Glomerular endothelial cell (primary cell): ENCODE data around the gene HFE. TPM values are rescaled to one million over a fixed set of nuclear protein-coding genes. Genes with fewer than 3 reads are reported as not detected.
"Not testable (repeated sequence)": the region's sequence is repeated elsewhere in the genome, so short reads cannot be mapped to it uniquely, and the experiment has no call there.

Experiments used
- DNase-seq: peaks from one replicate; pipeline ENCODE4 v3.0.0-alpha.2; 2011; ENCODE audit warnings: low read depth, low spot score; ENCODE audit errors: extremely low read depth
- total RNA-seq: library from RNA; depleted of rRNA; stranded (reverse); fragments of >200 nt; gene quantifications from 2 replicates; pipeline ENCODE4 v1.2.3, GENCODE V29; 2015

HFE gene
- total RNA-seq, result 3.4 and 4.7 TPM in 2 replicates

DNA sequence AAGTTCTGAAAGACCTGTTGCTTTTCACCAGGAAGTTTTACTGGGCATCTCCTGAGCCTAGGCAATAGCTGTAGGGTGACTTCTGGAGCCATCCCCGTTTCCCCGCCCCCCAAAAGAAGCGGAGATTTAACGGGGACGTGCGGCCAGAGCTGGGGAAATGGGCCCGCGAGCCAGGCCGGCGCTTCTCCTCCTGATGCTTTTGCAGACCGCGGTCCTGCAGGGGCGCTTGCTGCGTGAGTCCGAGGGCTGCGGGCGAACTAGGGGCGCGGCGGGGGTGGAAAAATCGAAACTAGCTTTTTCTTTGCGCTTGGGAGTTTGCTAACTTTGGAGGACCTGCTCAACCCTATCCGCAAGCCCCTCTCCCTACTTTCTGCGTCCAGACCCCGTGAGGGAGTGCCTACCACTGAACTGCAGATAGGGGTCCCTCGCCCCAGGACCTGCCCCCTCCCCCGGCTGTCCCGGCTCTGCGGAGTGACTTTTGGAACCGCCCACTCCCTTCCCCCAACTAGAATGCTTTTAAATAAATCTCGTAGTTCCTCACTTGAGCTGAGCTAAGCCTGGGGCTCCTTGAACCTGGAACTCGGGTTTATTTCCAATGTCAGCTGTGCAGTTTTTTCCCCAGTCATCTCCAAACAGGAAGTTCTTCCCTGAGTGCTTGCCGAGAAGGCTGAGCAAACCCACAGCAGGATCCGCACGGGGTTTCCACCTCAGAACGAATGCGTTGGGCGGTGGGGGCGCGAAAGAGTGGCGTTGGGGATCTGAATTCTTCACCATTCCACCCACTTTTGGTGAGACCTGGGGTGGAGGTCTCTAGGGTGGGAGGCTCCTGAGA, at the start of gene HFE:
HFE (plus strand) TSS at position 146 of the 832 bp plus-strand sequence; CDS start at position 158, 12 bp downstream.
- DNase-seq, result no peak

DNA sequence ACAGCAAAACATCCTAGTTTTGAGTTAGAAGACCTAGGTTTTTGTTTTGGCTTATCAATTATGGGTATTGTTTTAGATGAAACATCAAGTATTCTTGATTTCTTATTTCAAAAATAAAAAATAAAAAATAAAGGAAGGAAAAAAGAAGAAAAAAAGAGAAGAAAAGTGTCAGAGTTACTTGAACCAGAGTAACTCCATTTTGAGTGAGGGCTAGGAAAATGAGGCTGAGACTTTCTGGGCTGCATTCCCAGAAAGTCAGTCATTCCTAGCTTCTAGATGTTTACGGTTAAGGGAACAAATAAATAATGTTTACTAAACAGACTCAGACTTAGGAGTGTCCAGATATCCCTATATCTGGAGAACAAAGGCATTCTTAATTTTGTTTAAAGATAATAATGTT, 45.3 kb upstream of the HFE start:
- no peak for DNase-seq

GRCh38 chr6:26043384-26044139, 43.7 kb upstream of the HFE start:
- DNase-seq, result peak; percentile 97

DNA sequence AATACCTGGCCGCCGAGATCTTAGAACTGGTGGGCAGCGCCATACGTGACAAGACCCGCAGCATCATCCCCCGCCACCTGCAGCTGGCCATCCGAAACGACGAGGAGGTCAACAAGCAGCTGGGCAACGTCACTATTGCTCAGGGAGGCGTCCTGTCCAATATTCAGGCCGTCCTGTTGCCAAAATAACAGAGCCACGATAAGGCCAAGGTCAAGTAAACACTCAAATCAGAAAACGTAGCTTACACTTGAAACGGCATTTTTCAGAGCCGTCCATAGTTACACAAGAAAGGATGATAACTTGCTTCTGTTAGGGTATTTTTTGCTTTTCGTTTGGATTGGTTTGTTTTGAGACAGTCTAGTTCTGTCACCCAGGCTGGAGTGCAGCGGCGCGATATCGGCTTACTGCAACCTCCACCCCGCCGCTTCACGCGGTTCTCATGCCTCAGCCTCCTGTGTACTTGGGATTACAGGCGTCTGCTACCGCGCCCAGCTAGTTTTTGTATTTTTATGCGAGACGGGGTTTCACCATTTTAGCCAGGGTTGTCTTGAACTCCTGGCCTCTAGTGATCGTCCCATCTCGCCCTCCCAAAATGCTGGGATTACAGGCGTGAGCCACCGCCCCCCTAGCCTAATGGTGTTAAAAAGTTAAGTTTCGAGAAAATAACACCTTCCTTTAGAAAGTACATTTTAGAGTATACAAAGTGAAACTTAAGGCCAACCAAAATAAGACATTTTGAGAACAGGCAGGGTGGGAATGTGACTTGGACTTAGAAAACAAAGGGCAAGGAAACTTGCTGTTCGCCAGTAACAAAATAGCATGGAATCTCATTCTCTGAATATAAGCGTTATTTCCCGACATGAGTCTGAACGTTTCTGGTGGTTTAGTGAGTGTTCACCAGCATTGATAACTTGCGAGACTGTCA, 42.8 kb upstream of the HFE start:
- DNase-seq, result no peak

GRCh38 chr6:26045065-26045927, 41.9 kb upstream of the HFE start:
- DNase-seq, result peak; percentile 88

DNA sequence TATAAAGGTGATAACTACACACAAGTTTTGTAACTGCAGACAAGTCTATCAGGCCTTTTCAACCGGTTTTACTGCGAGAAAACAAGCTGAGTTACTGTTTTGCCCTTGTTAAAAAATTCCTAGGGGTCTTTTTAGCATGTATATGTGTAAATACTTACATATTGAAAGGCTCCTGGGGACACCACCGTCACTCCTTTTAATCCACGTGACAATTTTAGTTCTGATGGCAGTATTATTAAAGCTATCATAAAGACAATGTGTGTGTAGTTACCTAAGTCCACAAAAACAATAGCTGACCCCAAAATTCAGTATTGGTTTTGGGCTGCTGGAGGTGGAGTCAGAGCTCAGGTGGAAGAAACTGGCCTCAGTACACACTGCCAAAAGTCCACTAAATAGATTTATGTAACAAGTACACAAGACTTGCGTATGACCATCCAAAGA, 41.3 kb upstream of the HFE start:
- DNase-seq, result no peak

GRCh38 chr6:26047329-26047728, 39.9 kb upstream of the HFE start:
- DNase-seq, result not testable (repeated sequence)

GRCh38 chr6:26048590-26048989, 38.6 kb upstream of the HFE start:
- DNase-seq, result no peak

DNA sequence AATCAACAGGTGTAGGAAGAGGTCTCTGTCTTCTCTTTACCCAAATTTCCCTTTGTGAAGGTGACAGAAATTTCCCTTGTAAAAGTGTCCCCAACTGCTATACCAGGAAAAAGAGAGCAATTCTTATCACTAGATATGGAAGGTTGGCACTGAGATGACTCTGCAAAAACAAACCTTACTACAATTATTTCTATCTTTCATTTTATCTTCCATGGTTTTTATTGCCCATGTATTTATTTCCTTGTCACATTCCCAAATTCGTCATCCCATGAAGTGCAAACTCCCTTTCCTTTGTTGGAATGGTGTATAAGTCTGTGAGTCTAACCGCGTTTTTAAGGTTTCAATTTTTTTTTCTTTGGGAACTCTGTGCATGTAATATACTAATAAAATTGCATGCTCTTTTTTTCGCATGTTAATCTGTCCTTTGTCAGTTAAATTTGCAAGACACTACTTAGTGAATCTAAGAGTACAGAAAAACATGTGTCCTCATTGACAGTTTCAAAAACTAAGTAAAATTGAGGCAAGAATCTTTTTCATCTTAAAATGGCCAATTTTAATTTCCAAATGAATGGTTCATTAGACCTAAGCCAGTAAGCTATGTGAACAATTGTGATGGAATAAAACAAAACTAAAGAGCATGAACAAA, 35.4 kb upstream of the HFE start:
- DNase-seq, result no peak

GRCh38 chr6:26052762-26053250, 34.4 kb upstream of the HFE start:
- not testable (repeated sequence) for DNase-seq

GRCh38 chr6:26053992-26054780, 33.0 kb upstream of the HFE start:
- DNase-seq, result peak; percentile 7

DNA sequence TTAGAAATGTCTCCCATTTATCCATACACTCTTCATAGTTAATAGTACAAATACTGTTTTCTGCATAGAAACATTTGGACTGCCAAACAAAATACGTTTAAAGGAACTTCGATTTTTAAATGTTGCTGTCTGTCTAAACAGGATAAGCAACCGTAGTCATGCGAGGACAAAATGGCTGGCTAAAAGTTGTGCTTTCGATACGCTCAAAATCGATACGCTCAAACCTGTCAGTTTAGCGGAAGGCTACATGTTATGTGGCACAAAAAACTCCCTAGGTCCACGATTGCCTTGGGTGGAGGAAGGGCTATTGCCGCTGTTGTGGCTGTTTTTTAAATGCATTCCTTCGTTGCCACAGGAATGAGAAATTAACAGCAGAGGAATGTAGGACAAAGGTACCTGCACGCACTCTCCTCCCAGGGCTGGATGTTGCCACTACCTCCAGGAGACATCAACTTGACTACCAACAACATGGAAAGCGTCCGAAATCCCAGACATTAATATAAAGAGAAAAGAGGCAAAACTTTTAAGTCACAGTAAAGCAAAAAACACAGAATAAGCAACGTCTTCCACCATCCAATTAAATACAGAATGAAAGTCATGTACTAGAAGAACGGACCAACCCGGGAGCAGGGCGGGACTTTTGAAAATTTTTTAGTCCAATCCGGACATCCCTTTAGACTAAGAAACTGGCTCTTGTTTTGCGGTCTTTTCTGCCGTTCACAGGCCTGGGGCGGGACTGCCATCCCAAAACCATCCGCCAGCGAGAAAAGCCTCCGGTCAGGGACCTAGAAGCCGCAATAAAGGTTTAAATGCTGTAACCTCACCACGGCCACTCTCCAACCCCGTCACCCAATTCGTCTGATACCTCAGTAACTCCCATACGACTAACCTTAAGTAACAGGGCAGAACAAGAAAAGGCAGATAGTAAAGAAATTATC, 32.2 kb upstream of the HFE start:
- DNase-seq, result peak; percentile 80

DNA sequence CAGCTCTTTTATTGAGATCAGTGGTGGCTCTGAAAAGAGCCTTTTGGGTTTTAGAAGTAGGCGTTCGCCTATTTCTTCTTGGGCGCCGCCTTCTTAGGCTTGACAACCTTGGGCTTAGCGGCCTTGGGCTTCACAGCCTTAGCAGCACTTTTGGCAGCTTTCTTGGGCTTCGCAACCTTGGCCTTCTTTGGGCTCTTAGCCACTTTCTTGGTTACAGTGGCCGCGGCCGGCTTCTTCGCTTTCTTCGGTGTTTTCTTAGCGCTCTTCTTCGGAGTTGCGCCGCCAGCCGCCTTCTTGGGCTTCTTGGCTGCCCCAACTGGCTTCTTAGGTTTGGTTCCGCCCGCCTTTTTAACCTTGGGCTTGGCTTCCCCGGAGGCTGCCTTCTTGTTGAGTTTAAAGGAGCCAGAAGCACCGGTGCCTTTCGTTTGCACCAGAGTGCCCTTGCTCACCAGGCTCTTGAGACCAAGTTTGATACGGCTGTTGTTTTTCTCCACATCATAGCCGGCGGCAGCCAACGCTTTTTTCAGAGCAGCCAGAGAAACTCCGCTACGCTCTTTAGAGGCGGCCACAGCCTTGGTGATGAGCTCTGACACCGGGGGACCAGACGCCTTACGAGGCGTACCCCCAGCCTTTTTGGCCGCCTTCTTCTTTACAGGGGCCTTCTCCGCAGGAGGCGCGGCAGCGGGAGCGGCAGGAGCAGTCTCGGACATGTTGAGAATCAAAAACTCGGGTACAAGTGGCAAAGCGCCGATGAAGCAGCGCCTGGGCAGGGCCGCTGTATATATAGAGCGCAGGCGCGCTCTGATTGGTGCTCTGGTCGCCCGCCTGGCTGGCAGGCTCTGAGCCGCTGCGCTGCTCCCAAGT, 31.3 kb upstream of the HFE start:
- peak; percentile 45 for DNase-seq

DNA sequence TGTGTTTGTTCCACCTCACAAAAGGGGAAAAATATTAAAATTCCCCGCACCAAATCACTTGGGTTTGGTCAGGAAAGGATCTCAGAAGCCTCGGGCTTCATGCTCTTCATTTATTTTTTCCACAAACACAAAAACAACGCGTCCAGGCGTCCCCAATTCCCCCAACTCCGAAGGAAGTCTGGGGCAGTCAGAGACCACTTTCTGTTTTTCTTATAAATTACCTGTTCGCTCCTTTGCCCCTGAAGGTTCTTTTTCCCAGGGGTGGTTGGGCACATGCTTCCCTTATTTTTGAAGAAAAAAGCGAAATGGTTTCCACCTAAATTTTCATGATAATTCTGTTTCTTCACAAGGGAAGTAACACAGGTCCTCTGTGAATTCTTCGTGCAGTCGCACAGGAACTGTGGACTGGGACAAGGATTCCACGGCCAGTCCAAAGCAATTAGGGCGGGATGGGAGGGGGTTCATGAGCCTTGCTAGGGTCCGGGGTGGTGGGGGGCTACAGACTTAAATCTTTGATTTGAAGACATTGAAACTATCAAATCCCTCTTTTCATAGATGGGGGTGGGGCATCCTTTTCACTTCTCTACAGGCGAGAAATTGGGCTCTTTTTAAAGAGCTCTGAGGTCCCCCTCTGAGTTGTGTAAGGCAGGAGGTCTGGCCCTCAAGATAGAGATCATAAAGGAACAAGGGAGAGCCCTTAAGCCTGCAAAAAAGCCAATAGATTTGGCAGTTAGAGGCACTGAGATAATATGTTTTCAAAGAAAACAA, 30.5 kb upstream of the HFE start:
- no peak for DNase-seq

DNA sequence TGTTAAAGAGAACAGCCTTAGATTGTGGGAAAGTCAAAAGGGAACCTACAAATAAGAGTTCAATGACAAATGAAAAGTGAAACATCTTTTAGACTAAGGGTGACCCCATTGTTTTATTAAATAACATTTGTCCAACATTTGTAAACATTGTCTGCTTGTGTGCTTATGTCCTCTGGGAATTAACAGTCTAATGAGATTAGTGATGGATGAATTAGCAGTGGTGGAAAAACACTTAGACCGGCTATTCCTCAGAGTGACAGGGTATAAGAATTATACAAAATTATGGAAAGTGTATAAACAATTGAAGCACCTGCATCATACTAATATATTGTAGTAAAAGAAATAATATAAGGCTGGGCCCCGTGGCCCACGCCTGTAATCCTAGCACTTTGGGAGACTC, 29.3 kb upstream of the HFE start:
- no peak for DNase-seq
